ENCODE data around the gene VN1R2.
A peak's percentile ranks its signal among the peaks of the same experiment; 100 is the strongest.
"Not testable (repeated sequence)": the region's sequence is repeated elsewhere in the genome, so short reads cannot be mapped to it uniquely, and the experiment has no call there.

Gene VN1R2

GRCh38 chr19:53257715-53258342 lies at the start of gene VN1R2:
Gene VN1R2 (plus strand): TSS chr19:53258292. CDS start chr19:53258376, 84 bp downstream.
- H3K9me3 ChIP-seq (ENCODE audit: control insufficient read depth in 5 of 5, low read length in 5 of 5), result peaks cover 0 to 10% (median 5%) of the 10 kb centered on the region in 5 donors
- H3K27ac ChIP-seq (ENCODE audit: low read depth, low read length); H3K9ac ChIP-seq (ENCODE audit: low read length in 5 of 5); H3K4me3 ChIP-seq (ENCODE audit: low read depth in 1 of 5, low read length in 5 of 5); H3K36me3 ChIP-seq (ENCODE audit: control insufficient read depth in 5 of 5, insufficient read depth in 5 of 5, low read length in 5 of 5); H3K27me3 ChIP-seq (ENCODE audit: control insufficient read depth in 5 of 5, insufficient read depth in 4 of 5, low read length in 5 of 5): not testable (repeated sequence)
- H3K4me1 ChIP-seq (ENCODE audit: control insufficient read depth in 5 of 5, insufficient read depth in 5 of 5, low read length in 5 of 5), result peaks cover 0 to 13% (median 12%) of the 10 kb centered on the region in 5 donors

- Histone ChIP-seq H3K36me3 (ENCODE audit: control insufficient read depth in 5 of 5, insufficient read depth in 5 of 5, low read length in 5 of 5) (peaks cover 20 to 34% (median 34%) of the 10 kb centered on the region in 5 donors), H3K4me3 (ENCODE audit: low read depth in 1 of 5, low read length in 5 of 5) (peak overlapping the region; percentile 18 to 64 (median 33)), H3K9me3 (ENCODE audit: control insufficient read depth in 5 of 5, low read length in 5 of 5) (peaks cover 58 to 85% (median 81%) of the 10 kb centered on the region in 5 donors)
- H3K4me1 ChIP-seq (ENCODE audit: control insufficient read depth in 5 of 5, insufficient read depth in 5 of 5, low read length in 5 of 5); H3K27ac ChIP-seq (ENCODE audit: low read depth, low read length); H3K9ac ChIP-seq (ENCODE audit: low read length in 5 of 5); H3K27me3 ChIP-seq (ENCODE audit: control insufficient read depth in 5 of 5, insufficient read depth in 4 of 5, low read length in 5 of 5): not testable (repeated sequence)
These were observed 46.5 kb upstream of the VN1R2 start for GRCh38 chr19:53211554-53211953.

- peaks cover 20 to 34% (median 28%) of the 10 kb centered on the region in 5 donors for H3K36me3 ChIP-seq (ENCODE audit: control insufficient read depth in 5 of 5, insufficient read depth in 5 of 5, low read length in 5 of 5)
- H3K9ac ChIP-seq (ENCODE audit: low read length in 5 of 5), result no peak overlapping the region
- peaks cover 61 to 98% (median 92%) of the 10 kb centered on the region in 5 donors for H3K9me3 ChIP-seq (ENCODE audit: control insufficient read depth in 5 of 5, low read length in 5 of 5)
- no peak overlapping the region for H3K27ac ChIP-seq (ENCODE audit: low read depth, low read length)
- H3K4me3 ChIP-seq (ENCODE audit: low read depth in 1 of 5, low read length in 5 of 5), result peak overlapping the region; percentile 11 to 42 (median 32)
- no peaks in the 10 kb centered on the region for H3K27me3 ChIP-seq (ENCODE audit: control insufficient read depth in 5 of 5, insufficient read depth in 4 of 5, low read length in 5 of 5)
- no peaks in the 10 kb centered on the region for H3K4me1 ChIP-seq (ENCODE audit: control insufficient read depth in 5 of 5, insufficient read depth in 5 of 5, low read length in 5 of 5)
These were observed 45.3 kb upstream of the VN1R2 start for GRCh38 chr19:53212703-53213320.

GRCh38 chr19:53222716-53223115 lies 35.4 kb upstream of the VN1R2 start:
- not testable (repeated sequence) for H3K9ac ChIP-seq (ENCODE audit: low read length in 5 of 5); H3K4me3 ChIP-seq (ENCODE audit: low read depth in 1 of 5, low read length in 5 of 5); H3K27me3 ChIP-seq (ENCODE audit: control insufficient read depth in 5 of 5, insufficient read depth in 4 of 5, low read length in 5 of 5); H3K4me1 ChIP-seq (ENCODE audit: control insufficient read depth in 5 of 5, insufficient read depth in 5 of 5, low read length in 5 of 5); H3K27ac ChIP-seq (ENCODE audit: low read depth, low read length); H3K36me3 ChIP-seq (ENCODE audit: control insufficient read depth in 5 of 5, insufficient read depth in 5 of 5, low read length in 5 of 5)
- peaks cover 17 to 82% (median 60%) of the 10 kb centered on the region in 5 donors for H3K9me3 ChIP-seq (ENCODE audit: control insufficient read depth in 5 of 5, low read length in 5 of 5)

GRCh38 chr19:53224606-53225005 lies 33.5 kb upstream of the VN1R2 start:
- Histone ChIP-seq H3K4me3 (ENCODE audit: low read depth in 1 of 5, low read length in 5 of 5) (peak overlapping the region in 1 of 5 donors; percentile 22), H3K9ac (ENCODE audit: low read length in 5 of 5) (no peak overlapping the region), H3K27ac (ENCODE audit: low read depth, low read length) (no peak overlapping the region), H3K36me3 (ENCODE audit: control insufficient read depth in 5 of 5, insufficient read depth in 5 of 5, low read length in 5 of 5) (peaks cover 0 to 1% (median 0%) of the 10 kb centered on the region in 5 donors), H3K4me1 (ENCODE audit: control insufficient read depth in 5 of 5, insufficient read depth in 5 of 5, low read length in 5 of 5) (no peaks in the 10 kb centered on the region), H3K9me3 (ENCODE audit: control insufficient read depth in 5 of 5, low read length in 5 of 5) (peaks cover 23 to 77% (median 59%) of the 10 kb centered on the region in 5 donors), H3K27me3 (ENCODE audit: control insufficient read depth in 5 of 5, insufficient read depth in 4 of 5, low read length in 5 of 5) (no peaks in the 10 kb centered on the region)

GRCh38 chr19:53237114-53237777 lies 20.8 kb upstream of the VN1R2 start:
- peak overlapping the region in 4 of 5 donors; percentile 43 to 55 (median 45) for H3K4me3 ChIP-seq (ENCODE audit: low read depth in 1 of 5, low read length in 5 of 5)
- peaks cover 39 to 48% (median 43%) of the 10 kb centered on the region in 5 donors for H3K36me3 ChIP-seq (ENCODE audit: control insufficient read depth in 5 of 5, insufficient read depth in 5 of 5, low read length in 5 of 5)

GRCh38 chr19:53246498-53246897 lies 11.6 kb upstream of the VN1R2 start:
- Histone ChIP-seq H3K4me1 (ENCODE audit: control insufficient read depth in 5 of 5, insufficient read depth in 5 of 5, low read length in 5 of 5) (no peaks in the 10 kb centered on the region), H3K9ac (ENCODE audit: low read length in 5 of 5) (no peak overlapping the region), H3K27ac (ENCODE audit: low read depth, low read length) (no peak overlapping the region), H3K4me3 (ENCODE audit: low read depth in 1 of 5, low read length in 5 of 5) (peak overlapping the region in 3 of 5 donors; percentile 7 to 41 (median 26)), H3K27me3 (ENCODE audit: control insufficient read depth in 5 of 5, insufficient read depth in 4 of 5, low read length in 5 of 5) (no peaks in the 10 kb centered on the region), H3K36me3 (ENCODE audit: control insufficient read depth in 5 of 5, insufficient read depth in 5 of 5, low read length in 5 of 5) (peaks cover 52 to 72% (median 58%) of the 10 kb centered on the region in 5 donors), H3K9me3 (ENCODE audit: control insufficient read depth in 5 of 5, low read length in 5 of 5) (peaks cover 58 to 86% (median 68%) of the 10 kb centered on the region in 5 donors)

More at GRCh38 chr19:53237114-53237777, 20.8 kb upstream of the VN1R2 start:
- Histone ChIP-seq H3K4me1 (ENCODE audit: control insufficient read depth in 5 of 5, insufficient read depth in 5 of 5, low read length in 5 of 5) (no peaks in the 10 kb centered on the region), H3K9me3 (ENCODE audit: control insufficient read depth in 5 of 5, low read length in 5 of 5) (peaks cover 81 to 97% (median 94%) of the 10 kb centered on the region in 5 donors), H3K9ac (ENCODE audit: low read length in 5 of 5) (no peak overlapping the region), H3K27me3 (ENCODE audit: control insufficient read depth in 5 of 5, insufficient read depth in 4 of 5, low read length in 5 of 5) (no peaks in the 10 kb centered on the region), H3K27ac (ENCODE audit: low read depth, low read length) (no peak overlapping the region)

- H3K27me3 ChIP-seq (ENCODE audit: control insufficient read depth in 5 of 5, insufficient read depth in 4 of 5, low read length in 5 of 5), result no peaks in the 10 kb centered on the region
- H3K4me1 ChIP-seq (ENCODE audit: control insufficient read depth in 5 of 5, insufficient read depth in 5 of 5, low read length in 5 of 5), result peaks cover 0 to 13% (median 12%) of the 10 kb centered on the region in 5 donors
- peak within 1 kb of the TSS; percentile 92 to 99 (median 93) for H3K4me3 ChIP-seq (ENCODE audit: low read depth in 1 of 5, low read length in 5 of 5)
- peak within 1 kb of the TSS; percentile 77 for H3K27ac ChIP-seq (ENCODE audit: low read depth, low read length)
- peak within 1 kb of the TSS; percentile 73 to 92 (median 80) for H3K9ac ChIP-seq (ENCODE audit: low read length in 5 of 5)
- H3K36me3 ChIP-seq (ENCODE audit: control insufficient read depth in 5 of 5, insufficient read depth in 5 of 5, low read length in 5 of 5), result peaks cover 24 to 29% (median 26%) of the 10 kb centered on the region in 5 donors
- peaks cover 8 to 26% (median 13%) of the 10 kb centered on the region in 5 donors for H3K9me3 ChIP-seq (ENCODE audit: control insufficient read depth in 5 of 5, low read length in 5 of 5)
These were observed 3.4 kb upstream of the VN1R2 start, which contains the start of gene ZNF677 for GRCh38 chr19:53254411-53255341. Gene ZNF677 (minus strand): TSS chr19:53254873. CDS start chr19:53251550, 3,323 bp downstream.

- H3K9ac ChIP-seq (ENCODE audit: low read length in 5 of 5); H3K4me1 ChIP-seq (ENCODE audit: control insufficient read depth in 5 of 5, insufficient read depth in 5 of 5, low read length in 5 of 5); H3K27ac ChIP-seq (ENCODE audit: low read depth, low read length); H3K4me3 ChIP-seq (ENCODE audit: low read depth in 1 of 5, low read length in 5 of 5); H3K36me3 ChIP-seq (ENCODE audit: control insufficient read depth in 5 of 5, insufficient read depth in 5 of 5, low read length in 5 of 5); H3K27me3 ChIP-seq (ENCODE audit: control insufficient read depth in 5 of 5, insufficient read depth in 4 of 5, low read length in 5 of 5): not testable (repeated sequence)
- H3K9me3 ChIP-seq (ENCODE audit: control insufficient read depth in 5 of 5, low read length in 5 of 5), result peaks cover 0 to 16% (median 11%) of the 10 kb centered on the region in 5 donors
These were observed 9.5 kb downstream of the VN1R2 start, which contains the start of gene VN1R4 for GRCh38 chr19:53267623-53268022. Gene VN1R4 (minus strand): TSS chr19:53267723. CDS start chr19:53267665, 58 bp downstream.
